ENCODE results near the gene OLFML3.

OLFML3 gene

GRCh38 chr1:113949007-113949406 is 30.3 kb upstream of the OLFML3 start:
- no peak for DNase-seq (ENCODE audit: low read depth in 1 of 2, low spot score in 1 of 2)

DNA sequence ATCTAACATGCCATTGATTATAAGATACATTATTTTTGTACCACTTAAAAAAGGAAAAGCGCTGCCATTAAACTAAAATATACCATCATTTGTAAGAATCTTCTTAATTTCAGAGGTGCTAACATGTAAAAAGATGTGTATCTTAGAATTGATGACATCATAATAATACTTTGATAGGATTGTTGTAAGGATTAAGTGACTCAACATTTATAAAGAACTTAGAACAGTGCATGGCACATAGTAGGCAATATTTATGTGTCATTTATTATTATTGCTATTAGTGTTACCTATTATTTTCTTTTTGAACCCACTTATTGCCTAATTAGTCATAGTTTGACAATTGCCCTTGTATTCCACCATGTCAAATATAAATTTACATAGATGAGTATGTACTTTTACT is 28.4 kb upstream of the OLFML3 start:
- no peak for DNase-seq (ENCODE audit: low read depth in 1 of 2, low spot score in 1 of 2)

- no peak for DNase-seq (ENCODE audit: low read depth in 1 of 2, low spot score in 1 of 2)
Measured at GRCh38 chr1:113951719-113952118, 27.6 kb upstream of the OLFML3 start.

- no peak for DNase-seq (ENCODE audit: low read depth in 1 of 2, low spot score in 1 of 2)
Measured at GRCh38 chr1:113957984-113958383, 21.3 kb upstream of the OLFML3 start.

DNA sequence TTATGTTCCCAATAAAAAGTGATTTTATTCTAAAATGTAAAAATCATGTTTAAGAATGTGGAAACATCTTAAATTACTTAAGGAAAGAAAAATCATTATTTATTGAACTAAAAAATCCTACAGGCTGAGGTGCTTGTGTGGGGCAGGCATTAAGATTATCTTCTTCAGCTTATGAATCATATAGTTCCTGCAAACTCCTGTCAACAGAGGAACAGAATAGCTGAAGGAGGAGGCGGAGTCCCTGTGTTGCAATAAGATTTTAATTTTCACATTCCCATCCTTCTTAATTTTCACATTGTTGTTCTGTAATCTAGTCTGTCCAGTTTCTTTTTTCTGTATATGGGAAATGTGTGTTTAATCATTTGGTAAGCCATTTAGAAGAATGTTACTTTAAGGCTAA is 20.6 kb upstream of the OLFML3 start:
- no peak for DNase-seq (ENCODE audit: low read depth in 1 of 2, low spot score in 1 of 2)

DNA sequence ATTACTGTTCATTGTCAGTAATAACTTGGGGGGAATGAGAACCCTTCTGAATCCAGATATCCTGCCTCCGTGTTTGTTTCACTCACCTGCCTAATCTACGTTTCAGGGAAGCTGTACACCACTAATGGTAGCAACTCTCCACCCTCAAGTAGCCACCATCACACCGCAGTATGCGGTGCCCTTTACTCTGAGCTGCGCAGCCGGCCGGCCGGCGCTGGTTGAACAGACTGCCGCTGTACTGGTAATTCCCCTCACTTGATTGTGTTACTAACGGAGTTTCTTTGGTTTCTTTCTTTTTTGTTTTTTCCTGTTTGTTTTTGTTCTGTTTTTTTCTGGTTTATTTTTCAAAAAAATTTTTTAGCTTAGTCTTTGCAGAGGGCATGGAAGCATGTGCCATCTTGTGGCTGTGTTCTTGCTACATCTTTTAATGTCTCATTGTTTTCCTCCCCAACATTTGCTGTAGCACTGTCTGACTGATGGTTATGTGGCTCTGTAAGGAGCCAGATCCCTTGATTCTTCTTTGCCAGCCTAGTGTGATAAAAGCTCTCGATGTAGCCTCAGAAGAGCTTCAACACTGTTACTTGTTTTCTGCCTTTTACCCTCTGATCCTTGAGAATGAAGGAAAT is 15.9 kb upstream of the OLFML3 start:
- DNase-seq (ENCODE audit: low read depth in 1 of 2, low spot score in 1 of 2): no peak

- no peak for DNase-seq (ENCODE audit: low read depth in 1 of 2, low spot score in 1 of 2)
Measured at GRCh38 chr1:113965703-113966412, 13.4 kb upstream of the OLFML3 start.

GRCh38 chr1:113972954-113973353 is 6.3 kb upstream of the OLFML3 start:
- no peak for DNase-seq (ENCODE audit: low read depth in 1 of 2, low spot score in 1 of 2)

DNA sequence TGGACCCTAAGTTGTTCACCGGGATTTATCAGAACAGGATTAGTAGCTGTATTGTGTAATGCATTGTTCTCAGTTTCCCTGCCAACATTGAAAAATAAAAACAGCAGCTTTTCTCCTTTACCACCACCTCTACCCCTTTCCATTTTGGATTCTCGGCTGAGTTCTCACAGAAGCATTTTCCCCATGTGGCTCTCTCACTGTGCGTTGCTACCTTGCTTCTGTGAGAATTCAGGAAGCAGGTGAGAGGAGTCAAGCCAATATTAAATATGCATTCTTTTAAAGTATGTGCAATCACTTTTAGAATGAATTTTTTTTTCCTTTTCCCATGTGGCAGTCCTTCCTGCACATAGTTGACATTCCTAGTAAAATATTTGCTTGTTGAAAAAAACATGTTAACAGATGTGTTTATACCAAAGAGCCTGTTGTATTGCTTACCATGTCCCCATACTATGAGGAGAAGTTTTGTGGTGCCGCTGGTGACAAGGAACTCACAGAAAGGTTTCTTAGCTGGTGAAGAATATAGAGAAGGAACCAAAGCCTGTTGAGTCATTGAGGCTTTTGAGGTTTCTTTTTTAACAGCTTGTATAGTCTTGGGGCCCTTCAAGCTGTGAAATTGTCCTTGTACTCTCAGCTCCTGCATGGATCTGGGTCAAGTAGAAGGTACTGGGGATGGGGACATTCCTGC is 3.9 kb upstream of the OLFML3 start:
- no peak for DNase-seq (ENCODE audit: low read depth in 1 of 2, low spot score in 1 of 2)

GRCh38 chr1:113976609-113977278 is 2.5 kb upstream of the OLFML3 start:
- no peak for DNase-seq (ENCODE audit: low read depth in 1 of 2, low spot score in 1 of 2)

DNA sequence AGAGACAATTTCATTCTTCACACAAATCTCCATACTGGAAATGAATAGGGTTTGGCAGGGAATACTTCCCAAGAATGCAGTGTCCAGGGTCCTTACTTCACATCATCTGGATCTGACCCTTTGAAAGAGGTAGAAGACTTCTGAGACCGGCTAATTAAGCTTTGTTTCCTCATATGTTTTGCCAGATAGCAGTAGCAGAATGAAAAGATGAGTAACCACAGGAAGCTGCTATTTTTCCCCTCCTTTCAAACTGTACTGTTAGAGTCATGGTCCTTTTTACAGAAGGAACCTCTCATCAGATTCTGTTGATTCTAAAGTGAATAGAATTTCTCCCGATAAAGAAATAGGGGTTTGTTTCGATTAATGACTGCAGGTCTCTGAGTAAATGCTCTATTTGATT is 1.4 kb upstream of the OLFML3 start:
- DNase-seq (ENCODE audit: low read depth in 1 of 2, low spot score in 1 of 2): no peak

DNA sequence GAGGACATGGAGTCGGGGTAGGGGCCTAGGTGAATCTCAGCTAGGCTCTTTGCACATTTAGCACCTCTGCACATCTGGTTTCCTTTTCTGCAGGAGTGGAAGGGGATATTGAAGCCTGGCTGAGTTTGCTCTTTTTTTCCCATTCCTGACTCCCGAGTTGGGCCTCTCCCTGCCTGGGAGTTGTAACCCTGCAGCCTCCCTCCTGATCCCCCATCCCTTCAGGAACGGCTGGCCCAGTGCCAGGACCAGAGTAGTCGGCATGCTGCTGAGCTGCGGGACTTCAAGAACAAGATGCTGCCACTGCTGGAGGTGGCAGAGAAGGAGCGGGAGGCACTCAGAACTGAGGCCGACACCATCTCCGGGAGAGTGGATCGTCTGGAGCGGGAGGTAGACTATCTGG is 836 bp downstream of the OLFML3 start:
- no peak for DNase-seq (ENCODE audit: low read depth in 1 of 2, low spot score in 1 of 2)

GRCh38 chr1:113981962-113982931 is 3.0 kb downstream of the OLFML3 start:
- no peak for DNase-seq (ENCODE audit: low read depth in 1 of 2, low spot score in 1 of 2)

GRCh38 chr1:113982949-113983348 is 3.7 kb downstream of the OLFML3 start:
- no peak for DNase-seq (ENCODE audit: low read depth in 1 of 2, low spot score in 1 of 2)

DNA sequence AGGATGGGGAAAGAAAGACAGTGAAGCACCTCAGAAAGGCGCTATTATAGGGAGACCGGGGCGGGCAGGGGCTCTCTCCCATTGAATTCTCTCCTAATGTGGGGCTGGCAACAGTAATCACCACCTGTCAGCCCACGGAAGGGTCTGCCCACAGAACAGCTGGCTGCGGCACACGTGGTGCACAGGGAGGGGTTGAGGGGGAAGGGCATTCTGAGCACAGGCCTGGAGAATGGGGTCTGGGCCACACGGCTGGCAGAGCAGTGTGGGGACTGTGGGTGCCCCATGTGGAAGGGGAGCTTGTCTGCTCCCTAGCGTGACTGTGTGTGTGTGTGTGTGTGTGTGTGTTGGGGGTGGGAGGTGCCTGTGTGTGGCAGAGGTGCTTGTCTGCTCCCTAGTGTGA is 4.1 kb downstream of the OLFML3 start:
- no peak for DNase-seq (ENCODE audit: low read depth in 1 of 2, low spot score in 1 of 2)

GRCh38 chr1:113983826-113984225 is 4.6 kb downstream of the OLFML3 start:
- DNase-seq (ENCODE audit: low read depth in 1 of 2, low spot score in 1 of 2): no peak

- DNase-seq (ENCODE audit: low read depth in 1 of 2, low spot score in 1 of 2): no peak
Measured at GRCh38 chr1:113984710-113985109, 5.4 kb downstream of the OLFML3 start.

- DNase-seq (ENCODE audit: low read depth in 1 of 2, low spot score in 1 of 2): no peak
Measured at GRCh38 chr1:113986802-113987201, 7.5 kb downstream of the OLFML3 start.

DNA sequence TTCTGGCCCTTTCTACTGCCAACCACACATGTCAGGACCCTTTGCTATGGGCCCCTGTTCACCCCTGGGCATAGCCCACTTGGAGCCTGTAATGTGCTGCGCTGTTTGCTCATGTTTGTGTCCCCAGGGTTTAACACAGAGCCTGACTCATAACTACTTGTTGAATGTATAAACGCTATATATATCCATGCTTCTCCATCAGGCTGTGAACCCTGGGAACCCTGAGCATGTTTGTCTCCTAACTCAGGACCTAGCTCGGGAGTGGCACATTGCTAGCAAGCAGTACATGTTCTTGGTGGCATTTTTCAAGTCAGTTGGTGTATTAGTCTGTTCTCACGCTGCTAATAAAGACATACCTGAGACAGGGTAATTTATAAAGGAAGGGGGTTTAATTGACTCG is 8.0 kb downstream of the OLFML3 start:
- DNase-seq (ENCODE audit: low read depth in 1 of 2, low spot score in 1 of 2): no peak

- DNase-seq (ENCODE audit: low read depth in 1 of 2, low spot score in 1 of 2): no peak
Measured at GRCh38 chr1:113990530-113990929, 11.3 kb downstream of the OLFML3 start.

GRCh38 chr1:113990961-113991360 is 11.7 kb downstream of the OLFML3 start:
- no peak for DNase-seq (ENCODE audit: low read depth in 1 of 2, low spot score in 1 of 2)
